HFFc6 (cell line): ENCODE data around the gene TMEM201. TPM values are rescaled to one million over a fixed set of nuclear protein-coding genes. Genes with fewer than 3 reads are reported as not detected.
A peak's percentile ranks its signal among the peaks of the same experiment; 100 is the strongest.

Experiments
- DNase-seq: peaks from one replicate; pipeline ENCODE4 v3.0.0-alpha.2; 2018
- H3K27ac Mint-ChIP-seq: 2 replicates; pipeline ENCODE4 v1.8.0; 2020; ENCODE audit warnings: mild to moderate bottlenecking, mixed read lengths
- H3K27me3 Mint-ChIP-seq: 2 replicates; pipeline ENCODE4 v1.8.0; 2021; ENCODE audit warnings: mild to moderate bottlenecking, moderate library complexity, mixed read lengths; ENCODE audit not compliant: insufficient read depth
- H3K36me3 Mint-ChIP-seq: 2 replicates; pipeline ENCODE4 v1.8.0; 2021; ENCODE audit warnings: low read depth, mixed read lengths
- H3K4me1 Mint-ChIP-seq: 2 replicates; pipeline ENCODE4 v1.8.0; 2020; ENCODE audit warnings: low read depth, mixed read lengths
- H3K4me3 Mint-ChIP-seq: 2 replicates; pipeline ENCODE4 v1.8.0; 2020; ENCODE audit warnings: mild to moderate bottlenecking, moderate library complexity, mixed read lengths
- H3K9me3 Mint-ChIP-seq: 2 replicates; pipeline ENCODE4 v1.8.0; 2020; ENCODE audit warnings: mild to moderate bottlenecking, mixed read lengths
- CTCF ChIP-seq: fragments of 200-600 bp; sonication (generic); IDR thresholded peaks from 2 replicates; pipeline ENCODE4 v1.5.0; 2021; ENCODE audit warnings: antibody characterized with exemption, mild to moderate bottlenecking
- total RNA-seq, 6 experiments: library from RNA; stranded (reverse); fragmentation: NEBNext Ultra II Directional; extraction: Animal tissue kit (Norgen Biotek cat#: 25700); gene quantifications; 2 replicates in 1 of 6; 3 replicates in 5 of 6; pipeline ENCODE4 v1.2.3, GENCODE V29; 2021

Gene TMEM201
- total RNA-seq, 6 experiments from 2014 or later: 10.5 to 14.0 (median 11.2) TPM

GRCh38 chr1:9659328-9659727 lies 70.6 kb downstream of the TMEM201 start:
- DNase-seq: peak; percentile 60
- no peaks in the 10 kb centered on the region for H3K36me3 Mint-ChIP-seq
- H3K4me3 Mint-ChIP-seq: no peak overlapping the region
- H3K9me3 Mint-ChIP-seq: no peaks in the 10 kb centered on the region
- peaks cover 2% of the 10 kb centered on the region for H3K27me3 Mint-ChIP-seq
- peaks cover 13% of the 10 kb centered on the region for H3K4me1 Mint-ChIP-seq
- no peak overlapping the region for H3K27ac Mint-ChIP-seq
- TF ChIP-seq CTCF: no peak

GRCh38 chr1:9663257-9663656 lies 74.5 kb downstream of the TMEM201 start:
- Mint-ChIP-seq H3K36me3 (no peaks in the 10 kb centered on the region), H3K4me3 (no peak overlapping the region), H3K4me1 (peaks cover 13% of the 10 kb centered on the region), H3K27me3 (peaks cover 2% of the 10 kb centered on the region; the same call in 1 of the 2 replicates), H3K9me3 (no peaks in the 10 kb centered on the region), H3K27ac (no peak overlapping the region)
- no peak for TF ChIP-seq CTCF
- no peak for DNase-seq

Other genes with a start within 250 kb of the TMEM201 start
- gene SLC25A33, start 49.4 kb upstream of the TMEM201 start, total RNA-seq: 1 to 10 TPM; 3.3 to 4.7 (median 4.0) TPM
- 10 to 100 TPM in 2 of 6 experiments, 1 to 10 TPM in 4; 7.3 to 14.6 (median 9.2) TPM for gene PIK3CD, start 62.8 kb downstream of the TMEM201 start, total RNA-seq
- 100 to 1,000 TPM; 128 to 151 (median 137) TPM for gene CLSTN1, start 235.1 kb downstream of the TMEM201 start, total RNA-seq